Caco-2 (cell line): ENCODE measurements around the gene LYZL6. TPM values are rescaled to one million over a fixed set of nuclear protein-coding genes. Genes with fewer than 3 reads are reported as not detected.

Experiments used
- Bru-seq: library from RNA; stranded (reverse); fragments of 400-500 nt; gene quantifications from one replicate; lab custom pipeline; 2021; lab: Mats Ljungman, UMichigan
- BruChase-seq, 2 experiments: library from RNA; stranded (reverse); fragments of 400-500 nt; gene quantifications; one replicate each; lab custom pipeline; 2021; lab: Mats Ljungman, UMichigan
- BruUV-seq: library from RNA; stranded (reverse); fragments of 400-500 nt; replicated peaks from 2 replicates; lab custom pipeline; 2021; lab: Mats Ljungman, UMichigan
- CTCF ChIA-PET: fragments of 300-600 bp; sonication (Branson Sonifier 250); formaldehyde crosslinking; loops from one replicate; lab custom pipeline; 2022; ENCODE audit warnings: antibody characterized with exemption; lab: Charles Lee
- POLR2A ChIA-PET: fragments of 300-600 bp; sonication (Branson Sonifier 250); formaldehyde crosslinking; loops from one replicate; lab custom pipeline; 2022; ENCODE audit warnings: antibody characterized with exemption; lab: Charles Lee
- DNase-seq, 2 experiments: peaks; one replicate each; pipeline versions ENCODE4 v3.0.0 to v3.0.0-alpha.2; 2020 to 2022
- H3K27me3 ChIP-seq: replicated peaks from 2 replicates; pipeline ENCODE4 v1.6.0; 2011; ENCODE audit warnings: low read length; ENCODE audit not compliant: control insufficient read depth, insufficient read depth
- H3K36me3 ChIP-seq: 2 replicates; pipeline ENCODE4 v1.5.1; 2011; ENCODE audit warnings: low read length; ENCODE audit not compliant: control insufficient read depth, insufficient read depth
- H3K4me1 ChIP-seq: fragments of 250-450 bp; sonication (Bioruptor Pico); 2 replicates; pipeline ENCODE4 v1.5.1; 2020; ENCODE audit warnings: mild to moderate bottlenecking
- H3K4me3 ChIP-seq: 2 replicates; pipeline ENCODE4 v1.5.1; 2011; ENCODE audit warnings: low read depth, mild to moderate bottlenecking, control low read depth, low read length
- H3K9me3 ChIP-seq: fragments of 250-450 bp; sonication (Bioruptor Pico); 2 replicates; pipeline ENCODE4 v1.5.1; 2020; ENCODE audit warnings: mild to moderate bottlenecking, moderate library complexity
- H3K27ac Mint-ChIP-seq: one replicate; pipeline ENCODE4 v1.8.0; 2022; ENCODE audit warnings: mixed read lengths; ENCODE audit not compliant: unreplicated experiment
- H3K27me3 Mint-ChIP-seq: one replicate; pipeline ENCODE4 v1.8.0; 2022; ENCODE audit warnings: mixed read lengths; ENCODE audit not compliant: insufficient read depth, unreplicated experiment
- H3K36me3 Mint-ChIP-seq: one replicate; pipeline ENCODE4 v1.8.0; 2022; ENCODE audit warnings: mild to moderate bottlenecking, mixed read lengths; ENCODE audit not compliant: insufficient read depth, unreplicated experiment
- H3K4me1 Mint-ChIP-seq: one replicate; pipeline ENCODE4 v1.8.0; 2022; ENCODE audit warnings: low read depth, mixed read lengths; ENCODE audit not compliant: unreplicated experiment
- H3K4me3 Mint-ChIP-seq: one replicate; pipeline ENCODE4 v1.8.0; 2022; ENCODE audit warnings: mild to moderate bottlenecking, moderate library complexity, mixed read lengths; ENCODE audit not compliant: unreplicated experiment
- H3K9me3 Mint-ChIP-seq: one replicate; pipeline ENCODE4 v1.8.0; 2022; ENCODE audit warnings: mixed read lengths; ENCODE audit not compliant: unreplicated experiment
- intact Hi-C: fragments of 100-400 bp; cut with micrococcal nuclease; formaldehyde crosslinking; loops from one replicate; pipeline ENCODE4 v1.10.0; 2022; ENCODE audit not compliant: unreplicated experiment
- long read RNA-seq: library from polyadenylated mRNA; stranded (forward); transcript quantifications from one replicate; pipeline ENCODE4 v2.0.0, GENCODE V29; 2022
- total RNA-seq: library from RNA; stranded (reverse); gene quantifications from 2 replicates; pipeline ENCODE4 v1.2.3, GENCODE V29; 2022
- TF ChIP-seq, protein P1 (sequence below), 2 experiments: fragments of 200-600 bp in 1 of 2; IDR thresholded peaks; 1 replicate in 1 of 2; 2 replicates in 1 of 2; pipeline versions ENCODE4 v1.5.1 to v1.8.0; 2011 to 2022; ENCODE audit warnings: antibody characterized with exemption in 1 of 2, control low read depth in 1 of 2, inconsistent platforms in 1 of 2, low read depth in 1 of 2, low read length in 1 of 2, mild to moderate bottlenecking in 1 of 2, moderate library complexity in 1 of 2; ENCODE audit not compliant: insufficient read depth in 1 of 2, severe bottlenecking in 1 of 2, unreplicated experiment in 1 of 2

LYZL6 gene, protein sequence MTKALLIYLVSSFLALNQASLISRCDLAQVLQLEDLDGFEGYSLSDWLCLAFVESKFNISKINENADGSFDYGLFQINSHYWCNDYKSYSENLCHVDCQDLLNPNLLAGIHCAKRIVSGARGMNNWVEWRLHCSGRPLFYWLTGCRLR
- total RNA-seq: not detected in 2 replicates
- percentile 12 among the genes with signal in this experiment for Bru-seq, nascent RNA
- not detected for BruChase-seq, experiment 1, labeled RNA remaining after a 2-hour chase
- not detected for BruChase-seq, experiment 2, labeled RNA remaining after a 6-hour chase
- long read RNA-seq: 0 reads

GRCh38 chr17:35943537-35943936, at the start of gene LYZL6:
Gene LYZL6, minus strand, starts transcription at chr17:35943713. Its CDS starts 4,357 bp downstream, at chr17:35939356.
- Mint-ChIP-seq H3K27ac (peak within 1 kb of the TSS; percentile 20), H3K4me3 (no peak within 1 kb of the TSS), H3K9me3 (no peaks in the 10 kb centered on the region), H3K4me1 (no peaks in the 10 kb centered on the region), H3K36me3 (no peaks in the 10 kb centered on the region), H3K27me3 (no peaks in the 10 kb centered on the region)
- BruUV-seq: no TSS peak
- Histone ChIP-seq H3K4me1 (peaks cover 19% of the 10 kb centered on the region), H3K9me3 (no peaks in the 10 kb centered on the region), H3K4me3 (no peak within 1 kb of the TSS), H3K36me3 (no peaks in the 10 kb centered on the region), H3K27me3 (no peaks in the 10 kb centered on the region)
- TF ChIP-seq, protein P1, sequence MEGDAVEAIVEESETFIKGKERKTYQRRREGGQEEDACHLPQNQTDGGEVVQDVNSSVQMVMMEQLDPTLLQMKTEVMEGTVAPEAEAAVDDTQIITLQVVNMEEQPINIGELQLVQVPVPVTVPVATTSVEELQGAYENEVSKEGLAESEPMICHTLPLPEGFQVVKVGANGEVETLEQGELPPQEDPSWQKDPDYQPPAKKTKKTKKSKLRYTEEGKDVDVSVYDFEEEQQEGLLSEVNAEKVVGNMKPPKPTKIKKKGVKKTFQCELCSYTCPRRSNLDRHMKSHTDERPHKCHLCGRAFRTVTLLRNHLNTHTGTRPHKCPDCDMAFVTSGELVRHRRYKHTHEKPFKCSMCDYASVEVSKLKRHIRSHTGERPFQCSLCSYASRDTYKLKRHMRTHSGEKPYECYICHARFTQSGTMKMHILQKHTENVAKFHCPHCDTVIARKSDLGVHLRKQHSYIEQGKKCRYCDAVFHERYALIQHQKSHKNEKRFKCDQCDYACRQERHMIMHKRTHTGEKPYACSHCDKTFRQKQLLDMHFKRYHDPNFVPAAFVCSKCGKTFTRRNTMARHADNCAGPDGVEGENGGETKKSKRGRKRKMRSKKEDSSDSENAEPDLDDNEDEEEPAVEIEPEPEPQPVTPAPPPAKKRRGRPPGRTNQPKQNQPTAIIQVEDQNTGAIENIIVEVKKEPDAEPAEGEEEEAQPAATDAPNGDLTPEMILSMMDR (IDR thresholded peaks at IDR 0.05; ENCODE audit: insufficient read depth in 1 of 2, low read depth in 1 of 2, low read length in 1 of 2, severe bottlenecking in 1 of 2, unreplicated experiment in 1 of 2): no peak
- POLR2A ChIA-PET: interaction anchor here (0.6 kb wide), 1 partner anchor 592 kb away, joined by 12 read pairs; no protein-coding TSS in a partner anchor
- no peak for DNase-seq
- CTCF ChIA-PET: interaction anchor here (0.6 to 0.8 kb wide), 2 partner anchors 95 to 527 kb away, joined by 4 read pairs; no protein-coding TSS in a partner anchor
- intact Hi-C loops: no loop called here

GRCh38 chr17:35991075-35991474, 47.6 kb upstream of the LYZL6 start:
- H3K27me3 Mint-ChIP-seq: no peaks in the 10 kb centered on the region
- peaks cover 12% of the 10 kb centered on the region; the same call in 1 of the 2 replicates for H3K9me3 ChIP-seq
- peak in 1 of 2 experiments; percentile 48 for DNase-seq
- no peak overlapping the region for H3K27ac Mint-ChIP-seq
- H3K4me3 Mint-ChIP-seq: no peak overlapping the region
- no peaks in the 10 kb centered on the region for H3K36me3 ChIP-seq
- no peak overlapping the region for H3K4me3 ChIP-seq
- ChIA-PET CTCF (interaction anchor here (0.6 to 1.4 kb wide), 3 partner anchors 9 to 81 kb away, joined by 3 to 5 read pairs (median 4); no protein-coding TSS in a partner anchor), POLR2A (no interaction called here)
- peaks cover 9% of the 10 kb centered on the region for H3K9me3 Mint-ChIP-seq
- no peaks in the 10 kb centered on the region for H3K36me3 Mint-ChIP-seq
- H3K4me1 Mint-ChIP-seq: no peaks in the 10 kb centered on the region
- TF ChIP-seq, protein P1 (IDR thresholded peaks at IDR 0.05; ENCODE audit: insufficient read depth in 1 of 2, low read depth in 1 of 2, low read length in 1 of 2, severe bottlenecking in 1 of 2, unreplicated experiment in 1 of 2): no peak
- H3K27me3 ChIP-seq: no peaks in the 10 kb centered on the region
- intact Hi-C loops: no loop called here
- no TSS peak for BruUV-seq
- no peaks in the 10 kb centered on the region for H3K4me1 ChIP-seq

GRCh38 chr17:35988164-35988563, 44.7 kb upstream of the LYZL6 start:
- CTCF ChIA-PET: no interaction called here

More at GRCh38 chr17:35988164-35988563, 44.7 kb upstream of the LYZL6 start:
- Mint-ChIP-seq H3K4me3 (no peak overlapping the region), H3K4me1 (no peaks in the 10 kb centered on the region), H3K27me3 (no peaks in the 10 kb centered on the region), H3K9me3 (peaks cover 9% of the 10 kb centered on the region), H3K27ac (no peak overlapping the region), H3K36me3 (no peaks in the 10 kb centered on the region)
- TF ChIP-seq, protein P1 (IDR thresholded peaks at IDR 0.05; ENCODE audit: insufficient read depth in 1 of 2, low read depth in 1 of 2, low read length in 1 of 2, severe bottlenecking in 1 of 2, unreplicated experiment in 1 of 2): no peak
- intact Hi-C loops: no loop called here
- no TSS peak for BruUV-seq
- no peak for DNase-seq
- Histone ChIP-seq H3K27me3 (no peaks in the 10 kb centered on the region), H3K9me3 (peaks cover 12% of the 10 kb centered on the region; the same call in 1 of the 2 replicates), H3K4me1 (no peaks in the 10 kb centered on the region), H3K4me3 (no peak overlapping the region), H3K36me3 (no peaks in the 10 kb centered on the region)
- POLR2A ChIA-PET: no interaction called here
